8988T (cell line): Measurements from ENCODE around the gene ERMARD.

Experiments
- DNase-seq: peaks from one replicate; pipeline ENCODE4 v3.0.0; 2011

Gene ERMARD

GRCh38 chr6:169803271-169803811, 51.9 kb downstream of the ERMARD start:
- no peak for DNase-seq

GRCh38 chr6:169803816-169804340, 52.5 kb downstream of the ERMARD start:
- no peak for DNase-seq

- no peak for DNase-seq
Observed at GRCh38 chr6:169804427-169804826, 53.0 kb downstream of the ERMARD start.

GRCh38 chr6:169805242-169805838, 53.9 kb downstream of the ERMARD start:
- no peak for DNase-seq

GRCh38 chr6:169806701-169807100, 55.3 kb downstream of the ERMARD start:
- no peak for DNase-seq

- DNase-seq = no peak
Observed at GRCh38 chr6:169807229-169807628, 55.8 kb downstream of the ERMARD start.

GRCh38 chr6:169807699-169808607, 56.5 kb downstream of the ERMARD start:
- no peak for DNase-seq

- DNase-seq = no peak
Observed at GRCh38 chr6:169808608-169808967, 57.2 kb downstream of the ERMARD start.

GRCh38 chr6:169809386-169809785, 58.0 kb downstream of the ERMARD start:
- no peak for DNase-seq

- no peak for DNase-seq
Observed at GRCh38 chr6:169810066-169810989, 58.9 kb downstream of the ERMARD start.

GRCh38 chr6:169811072-169811471, 59.6 kb downstream of the ERMARD start:
- DNase-seq = no peak

- DNase-seq = no peak
Observed at GRCh38 chr6:169811521-169812256, 60.3 kb downstream of the ERMARD start.

GRCh38 chr6:169812257-169812644, 60.8 kb downstream of the ERMARD start:
- DNase-seq = no peak

GRCh38 chr6:169813969-169814368, 62.5 kb downstream of the ERMARD start:
- DNase-seq = no peak

- DNase-seq = no peak
Observed at GRCh38 chr6:169816054-169816453, 64.6 kb downstream of the ERMARD start.

GRCh38 chr6:169816975-169817374, 65.6 kb downstream of the ERMARD start:
- no peak for DNase-seq

GRCh38 chr6:169820358-169820757, 68.9 kb downstream of the ERMARD start:
- DNase-seq = no peak

- DNase-seq = no peak
Observed at GRCh38 chr6:169824021-169824420, 72.6 kb downstream of the ERMARD start.

- no peak for DNase-seq
Observed at GRCh38 chr6:169824848-169825557, 73.6 kb downstream of the ERMARD start.

- no peak for DNase-seq
Observed at GRCh38 chr6:169825558-169826225, 74.3 kb downstream of the ERMARD start.

GRCh38 chr6:169826697-169827096, 75.3 kb downstream of the ERMARD start:
- DNase-seq = no peak
